Skeletal muscle tissue (tissue), 4 donors: ENCODE results near the gene GPATCH4. TPM values are rescaled to one million over a fixed set of nuclear protein-coding genes. Genes with fewer than 3 reads are reported as not detected.
"Not testable (repeated sequence)": the region's sequence is repeated elsewhere in the genome, so short reads cannot be mapped to it uniquely, and the experiment has no call there.

ENCODE experiments used
- H3K27ac ChIP-seq: one replicate; pipeline ENCODE4 v1.7.0; 2013; ENCODE audit warnings: mild to moderate bottlenecking, low read depth, low read length, inconsistent platforms
- H3K27me3 ChIP-seq, 3 donors: one replicate each; pipeline ENCODE4 v1.7.0; 2013; ENCODE audit warnings: low read length in 3 of 3; ENCODE audit not compliant: control insufficient read depth in 3 of 3, insufficient read depth in 3 of 3
- H3K36me3 ChIP-seq, 3 donors: one replicate each; pipeline ENCODE4 v1.7.0; 2013; ENCODE audit warnings: low read length in 3 of 3; ENCODE audit not compliant: control insufficient read depth in 3 of 3, insufficient read depth in 3 of 3
- H3K4me1 ChIP-seq, 3 donors: one replicate each; pipeline ENCODE4 v1.7.0; 2013; ENCODE audit warnings: low read length in 3 of 3, mild to moderate bottlenecking in 3 of 3; ENCODE audit not compliant: control insufficient read depth in 3 of 3, insufficient read depth in 3 of 3
- H3K4me3 ChIP-seq, 3 donors: one replicate each; pipeline ENCODE4 v1.7.0; 2013; ENCODE audit warnings: low read length in 3 of 3
- H3K9ac ChIP-seq, 3 donors: one replicate each; pipeline ENCODE4 v1.7.0; 2013; ENCODE audit warnings: low read length in 3 of 3, mild to moderate bottlenecking in 3 of 3, moderate library complexity in 2 of 3, low read depth in 1 of 3
- H3K9me3 ChIP-seq, 3 donors: one replicate each; pipeline ENCODE4 v1.7.0; 2013; ENCODE audit warnings: low read length in 3 of 3; ENCODE audit not compliant: control insufficient read depth in 3 of 3
- total RNA-seq: library from RNA; depleted of rRNA; stranded (reverse); fragments of >200 nt; gene quantifications from one replicate; pipeline ENCODE4 v1.2.3, GENCODE V29; 2014
- donor health status: Osteomylitis.

GPATCH4 gene
- total RNA-seq, 1 donor from 2014 or later: 10.4 TPM

GRCh38 chr1:156618853-156619581 is 17.7 kb upstream of the GPATCH4 start, which contains the start of gene HAPLN2:
TSS of gene HAPLN2 (plus strand) at chr1:156619415. CDS start at chr1:156623491, 4,076 bp downstream.
- H3K27me3 ChIP-seq: peaks cover 21 to 35% (median 34%) of the 10 kb centered on the region in 3 donors
- peaks cover 3 to 7% (median 6%) of the 10 kb centered on the region in 3 donors for H3K4me1 ChIP-seq
- H3K9ac ChIP-seq: no peak within 1 kb of the TSS

DNA sequence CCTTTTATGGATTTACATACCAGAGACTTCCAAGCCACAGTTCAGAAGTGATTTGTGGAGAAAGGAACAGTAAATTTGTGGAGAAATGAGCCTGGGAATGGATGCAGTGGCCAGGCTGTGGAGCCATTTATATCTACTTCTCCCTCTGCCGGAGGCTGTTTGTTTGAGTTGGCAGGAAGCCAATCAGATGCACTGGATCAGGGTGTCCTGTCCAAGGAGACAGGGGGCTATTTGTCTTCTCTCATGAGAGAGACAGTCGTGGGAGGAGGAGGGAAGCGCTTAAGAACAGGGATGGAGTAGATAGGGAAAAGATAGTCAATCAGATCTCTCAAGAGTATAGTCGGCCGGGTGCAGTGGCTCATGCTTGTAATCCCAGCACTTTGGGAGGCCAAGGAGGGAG is 15.2 kb upstream of the GPATCH4 start:
- Histone ChIP-seq H3K9ac (no peak overlapping the region), H3K4me1 (peaks cover 0 to 6% (median 3%) of the 10 kb centered on the region in 3 donors), H3K27me3 (peaks cover 4 to 21% (median 21%) of the 10 kb centered on the region in 3 donors), H3K4me3 (no peak overlapping the region), H3K9me3 (no peaks in the 10 kb centered on the region), H3K36me3 (no peaks in the 10 kb centered on the region), H3K27ac (peak overlapping the region; percentile 44)

More at GRCh38 chr1:156618853-156619581, 17.7 kb upstream of the GPATCH4 start, which contains the start of gene HAPLN2:
- Histone ChIP-seq H3K4me3 (no peak within 1 kb of the TSS), H3K27ac (no peak within 1 kb of the TSS), H3K36me3 (no peaks in the 10 kb centered on the region), H3K9me3 (no peaks in the 10 kb centered on the region)

- peak overlapping the region in 2 of 3 donors; percentile 29 to 43 for H3K4me3 ChIP-seq
- peaks cover 0 to 6% (median 3%) of the 10 kb centered on the region in 3 donors for H3K4me1 ChIP-seq
- peak overlapping the region in 1 of 3 donors; percentile 14 for H3K9ac ChIP-seq
- H3K9me3 ChIP-seq: no peaks in the 10 kb centered on the region
- peaks cover 4 to 21% (median 21%) of the 10 kb centered on the region in 3 donors for H3K27me3 ChIP-seq
- H3K27ac ChIP-seq: peak overlapping the region; percentile 44
- H3K36me3 ChIP-seq: no peaks in the 10 kb centered on the region
Observed at GRCh38 chr1:156615946-156616345, 14.7 kb upstream of the GPATCH4 start.

DNA sequence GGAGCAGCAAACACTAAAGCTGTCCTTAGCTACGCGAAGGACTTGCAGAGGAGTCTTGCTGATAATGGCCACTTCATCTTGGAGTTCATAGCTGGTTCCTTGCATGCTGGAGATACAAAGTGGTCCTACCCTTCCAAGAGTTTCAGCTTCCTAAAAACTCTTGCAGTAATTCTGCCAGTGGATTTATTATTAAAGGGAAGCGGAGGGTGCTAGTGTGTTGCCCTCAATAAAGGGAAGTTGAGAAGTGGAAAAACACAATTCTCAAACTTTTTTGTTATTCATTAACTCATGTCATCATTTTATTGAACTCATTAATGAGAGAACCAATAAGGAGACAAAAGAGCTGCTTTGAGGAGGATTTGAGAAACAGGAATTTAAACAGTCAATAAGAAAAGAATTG is 11.4 kb upstream of the GPATCH4 start:
- Histone ChIP-seq H3K4me3 (no peak overlapping the region), H3K27me3 (peaks cover 0 to 13% (median 7%) of the 10 kb centered on the region in 3 donors), H3K27ac (no peak overlapping the region), H3K36me3 (no peaks in the 10 kb centered on the region), H3K9me3 (no peaks in the 10 kb centered on the region), H3K4me1 (peaks cover 0 to 9% (median 6%) of the 10 kb centered on the region in 3 donors), H3K9ac (no peak overlapping the region)

- H3K4me3 ChIP-seq, H3K4me1 ChIP-seq, H3K27me3 ChIP-seq, H3K9ac ChIP-seq, H3K36me3 ChIP-seq, H3K9me3 ChIP-seq, H3K27ac ChIP-seq: not testable (repeated sequence)
Observed at GRCh38 chr1:156610072-156610471, 8.8 kb upstream of the GPATCH4 start.

- no peaks in the 10 kb centered on the region for H3K9me3 ChIP-seq
- no peaks in the 10 kb centered on the region for H3K36me3 ChIP-seq
- peaks cover 0 to 7% (median 3%) of the 10 kb centered on the region in 3 donors for H3K27me3 ChIP-seq
- no peak overlapping the region for H3K27ac ChIP-seq
- H3K4me3 ChIP-seq: no peak overlapping the region
- H3K4me1 ChIP-seq: peaks cover 0 to 5% (median 0%) of the 10 kb centered on the region in 3 donors
- H3K9ac ChIP-seq: no peak overlapping the region
Observed at GRCh38 chr1:156608981-156609380, 7.7 kb upstream of the GPATCH4 start.

GRCh38 chr1:156608036-156608674 is 6.9 kb upstream of the GPATCH4 start:
- Histone ChIP-seq H3K27me3 (peaks cover 0 to 7% (median 3%) of the 10 kb centered on the region in 3 donors), H3K9ac (no peak overlapping the region), H3K36me3 (no peaks in the 10 kb centered on the region), H3K4me1 (peaks cover 0 to 5% (median 0%) of the 10 kb centered on the region in 3 donors), H3K27ac (no peak overlapping the region), H3K9me3 (no peaks in the 10 kb centered on the region), H3K4me3 (no peak overlapping the region)

DNA sequence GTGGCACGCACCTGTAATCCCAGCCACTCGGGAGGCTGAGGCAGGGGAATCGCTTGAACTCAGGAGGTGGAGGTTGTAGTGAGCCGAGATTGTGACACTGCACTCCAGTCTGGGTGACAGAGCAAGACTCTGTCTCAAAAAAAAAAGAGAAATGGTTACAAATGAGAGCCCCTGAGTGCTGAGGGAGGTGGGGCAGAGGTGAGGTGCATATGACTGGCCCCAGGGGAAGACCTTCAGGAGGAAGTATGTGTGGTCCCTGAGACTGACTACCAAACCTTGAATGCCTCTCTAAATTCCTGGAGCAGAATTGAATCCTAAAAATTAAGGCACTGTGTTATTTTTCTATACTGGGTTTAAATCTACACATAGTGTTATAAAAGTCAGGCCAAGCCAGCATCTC is 6.1 kb upstream of the GPATCH4 start:
- H3K36me3 ChIP-seq, H3K4me3 ChIP-seq, H3K4me1 ChIP-seq, H3K27ac ChIP-seq, H3K27me3 ChIP-seq, H3K9me3 ChIP-seq, H3K9ac ChIP-seq: not testable (repeated sequence)

DNA sequence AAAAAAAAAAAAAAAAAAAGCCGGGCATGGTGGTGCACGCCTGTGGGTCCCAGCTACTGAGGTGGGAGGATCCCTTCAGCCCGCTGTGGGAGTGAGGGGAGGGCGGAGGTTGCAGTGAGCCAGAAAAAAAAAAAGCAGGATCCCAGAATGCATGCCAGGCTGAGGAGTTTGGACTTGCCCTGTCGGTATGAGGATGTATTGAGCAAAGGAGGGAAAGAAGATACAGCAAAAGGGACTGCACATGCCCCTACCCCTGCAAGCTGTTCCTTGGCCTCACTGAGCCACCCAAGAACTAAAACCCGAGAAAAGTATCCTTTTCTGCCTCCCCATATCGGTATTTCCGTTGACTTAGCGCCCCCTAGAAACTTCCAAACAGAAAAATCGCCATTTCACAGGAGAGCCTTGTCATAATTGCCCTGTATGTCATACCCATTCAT is 1.3 kb upstream of the GPATCH4 start:
- H3K9ac ChIP-seq: no peak overlapping the region
- H3K27ac ChIP-seq: no peak overlapping the region
- no peaks in the 10 kb centered on the region for H3K9me3 ChIP-seq
- peaks cover 7 to 10% (median 8%) of the 10 kb centered on the region in 3 donors for H3K36me3 ChIP-seq
- H3K4me1 ChIP-seq: peaks cover 9 to 21% (median 18%) of the 10 kb centered on the region in 3 donors
- H3K27me3 ChIP-seq: no peaks in the 10 kb centered on the region
- H3K4me3 ChIP-seq: no peak overlapping the region

DNA sequence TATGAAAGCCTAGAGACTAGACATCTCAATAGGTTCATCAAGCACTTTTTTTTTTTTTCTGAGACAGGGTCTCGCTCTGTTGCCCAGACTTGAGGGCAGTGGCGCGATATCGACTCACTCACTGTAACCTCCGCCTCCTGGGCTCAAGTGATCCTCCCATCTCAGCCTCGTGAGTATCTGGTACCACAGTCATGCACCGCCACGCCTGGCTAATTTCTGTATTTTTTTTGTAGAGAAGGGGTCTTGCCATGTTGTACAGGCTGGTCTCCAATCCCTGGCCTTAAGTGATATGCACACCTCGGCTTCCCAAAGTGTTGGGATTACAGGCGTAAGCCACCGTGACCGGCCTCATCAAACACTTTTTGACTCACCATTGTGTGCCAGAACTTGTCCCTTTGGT is 613 bp upstream of the GPATCH4 start:
- H3K4me3 ChIP-seq: peak overlapping the region; percentile 82 to 99 (median 98)
- H3K9ac ChIP-seq: peak overlapping the region; percentile 76 to 92 (median 85)
- peaks cover 9 to 21% (median 18%) of the 10 kb centered on the region in 3 donors for H3K4me1 ChIP-seq

More for the DNA sequence above, 613 bp upstream of the GPATCH4 start:
- Histone ChIP-seq H3K36me3 (peaks cover 14 to 17% (median 14%) of the 10 kb centered on the region in 3 donors), H3K27me3 (no peaks in the 10 kb centered on the region), H3K9me3 (no peaks in the 10 kb centered on the region), H3K27ac (peak overlapping the region; percentile 62)
